ENCODE data around the gene CHST13.

The CHST13 gene

DNA sequence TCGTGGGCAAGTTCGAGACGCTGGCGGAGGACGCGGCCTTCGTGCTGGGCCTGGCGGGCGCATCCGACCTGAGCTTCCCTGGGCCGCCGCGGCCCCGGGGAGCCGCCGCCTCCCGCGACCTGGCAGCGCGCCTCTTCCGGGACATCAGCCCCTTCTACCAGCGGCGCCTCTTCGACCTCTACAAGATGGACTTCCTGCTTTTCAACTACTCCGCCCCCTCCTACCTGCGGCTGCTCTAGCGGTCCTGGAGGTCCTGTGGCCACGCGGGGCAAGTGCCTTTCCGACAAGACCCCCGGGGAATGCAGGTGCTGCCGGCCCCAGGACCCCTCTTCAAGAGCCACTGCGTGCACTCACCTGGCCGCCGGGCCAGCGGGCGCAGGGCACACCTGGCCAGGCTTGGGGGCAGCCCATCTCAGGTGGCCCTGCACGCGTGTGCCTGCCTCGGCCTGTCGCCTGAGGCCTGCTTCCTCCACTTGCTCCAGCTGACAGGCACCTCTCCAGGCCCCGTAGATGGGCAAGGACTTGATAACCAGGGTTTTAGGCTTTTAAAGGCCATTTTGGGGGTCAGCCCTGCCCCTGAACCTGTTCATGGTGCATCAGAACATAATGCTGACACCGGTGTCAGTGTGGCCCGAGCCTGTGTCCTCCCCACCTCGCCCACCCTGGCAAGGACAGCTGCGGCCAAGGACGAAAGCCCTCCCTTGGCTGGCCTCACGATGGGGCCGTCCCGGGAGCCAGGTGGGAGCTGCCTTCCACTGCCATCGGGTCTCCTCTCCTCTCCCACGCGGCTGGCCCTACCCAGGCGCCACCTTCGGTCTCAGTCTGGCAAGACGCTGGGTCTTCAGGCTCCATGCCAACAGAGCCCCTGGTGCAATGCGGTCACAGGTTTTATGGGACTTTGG lies 18.6 kb downstream of the CHST13 start:
- DNase-seq = no peak

DNA sequence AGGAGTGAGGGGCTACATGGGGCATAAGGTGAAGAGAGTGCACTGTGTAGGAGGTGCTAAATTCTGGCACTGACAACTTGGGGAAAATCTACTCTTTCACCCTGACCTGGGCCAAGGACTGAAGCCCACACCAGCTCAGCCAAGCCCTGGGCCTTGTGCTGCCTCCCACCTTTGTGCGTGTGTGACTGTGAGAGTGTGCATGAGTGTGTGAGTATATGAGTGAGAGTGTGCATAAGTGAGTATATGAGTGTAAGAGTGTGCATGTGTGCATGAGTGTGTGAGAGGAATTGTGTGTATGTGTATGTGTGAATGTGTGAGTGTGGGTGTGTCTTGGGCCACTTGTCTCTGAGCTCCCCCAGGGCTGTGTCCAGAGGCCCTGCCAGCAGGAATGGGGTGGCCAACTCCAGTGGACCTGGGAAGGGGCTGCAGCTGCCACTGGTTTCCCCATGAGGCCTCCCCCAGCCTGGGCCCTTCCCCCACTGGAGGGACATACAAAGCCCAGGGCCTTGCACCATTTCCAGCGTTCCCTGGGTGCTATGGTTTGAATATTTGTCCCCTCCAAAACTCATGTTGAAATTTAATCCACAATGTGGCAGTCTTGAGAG lies 19.6 kb downstream of the CHST13 start:
- DNase-seq = no peak

DNA sequence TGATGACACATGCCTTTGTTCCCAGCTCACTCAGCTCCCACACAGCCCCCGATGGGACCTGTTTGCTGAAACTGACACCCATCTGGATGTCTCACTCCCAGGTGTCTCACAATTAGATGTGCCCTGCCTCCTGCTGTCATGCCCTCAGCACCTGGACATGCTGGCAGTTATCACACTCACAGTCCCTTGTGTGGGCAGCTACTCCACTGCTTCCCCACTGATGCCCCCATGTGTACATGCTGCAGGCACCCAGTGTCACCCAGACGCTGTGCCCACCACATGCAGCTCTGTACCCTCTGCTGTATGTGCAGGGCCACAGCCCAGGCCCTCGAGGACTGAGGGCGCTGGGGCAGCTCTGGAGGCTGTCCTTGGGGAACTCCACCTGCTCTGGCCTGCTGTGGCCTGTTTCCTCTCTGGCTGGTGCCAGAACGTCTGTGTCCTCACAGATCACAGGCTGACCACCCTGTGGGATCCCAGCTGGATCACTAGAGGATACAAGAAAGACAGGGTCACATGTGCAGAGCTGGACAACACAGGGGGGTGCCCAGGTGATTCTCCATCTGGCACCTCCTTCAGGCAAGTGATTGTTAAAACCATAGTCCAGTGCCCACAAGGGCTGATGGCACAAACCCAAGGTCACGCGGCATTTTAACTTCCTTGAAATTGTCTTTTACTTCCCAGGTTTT lies 20.8 kb downstream of the CHST13 start:
- DNase-seq = no peak

DNA sequence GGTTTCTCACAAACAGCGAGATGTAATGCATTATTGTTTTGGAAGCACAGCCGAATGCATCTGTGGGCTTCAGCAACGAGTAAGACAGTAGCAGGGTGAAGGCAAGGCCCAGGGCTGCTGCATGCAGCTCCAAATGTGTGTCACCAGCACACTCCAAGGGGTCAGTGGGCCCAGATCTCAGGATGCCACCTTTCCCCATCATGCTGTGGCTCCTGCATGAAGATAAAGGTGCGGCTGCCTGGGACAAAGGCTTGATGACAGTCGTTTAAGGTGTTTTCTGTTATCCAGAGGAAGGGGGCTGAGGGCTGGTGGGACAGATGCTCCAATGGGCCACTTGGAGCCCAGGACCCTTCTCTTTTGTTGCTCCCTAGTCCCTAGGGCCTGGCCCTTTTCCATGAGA lies 21.6 kb downstream of the CHST13 start:
- DNase-seq = no peak

DNA sequence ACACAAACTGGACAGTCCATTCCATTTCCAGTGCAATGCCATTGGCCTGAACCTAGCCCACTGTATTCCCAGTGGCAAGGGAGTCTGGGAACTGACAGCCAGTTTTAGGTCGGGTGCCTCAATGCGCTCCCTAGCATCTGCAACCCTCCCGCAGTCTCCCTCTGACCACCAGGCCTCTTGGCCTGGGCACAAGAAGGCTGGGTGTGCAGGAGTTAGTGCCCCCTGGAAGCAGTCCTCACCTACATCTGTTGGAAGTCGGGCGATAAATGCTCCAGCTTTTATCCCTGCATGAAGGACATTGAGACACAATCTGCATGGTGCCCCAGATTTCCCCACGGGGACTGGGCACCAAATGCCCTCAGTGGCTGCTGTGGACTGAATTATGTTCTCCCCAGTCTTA lies 22.1 kb downstream of the CHST13 start:
- DNase-seq = no peak

DNA sequence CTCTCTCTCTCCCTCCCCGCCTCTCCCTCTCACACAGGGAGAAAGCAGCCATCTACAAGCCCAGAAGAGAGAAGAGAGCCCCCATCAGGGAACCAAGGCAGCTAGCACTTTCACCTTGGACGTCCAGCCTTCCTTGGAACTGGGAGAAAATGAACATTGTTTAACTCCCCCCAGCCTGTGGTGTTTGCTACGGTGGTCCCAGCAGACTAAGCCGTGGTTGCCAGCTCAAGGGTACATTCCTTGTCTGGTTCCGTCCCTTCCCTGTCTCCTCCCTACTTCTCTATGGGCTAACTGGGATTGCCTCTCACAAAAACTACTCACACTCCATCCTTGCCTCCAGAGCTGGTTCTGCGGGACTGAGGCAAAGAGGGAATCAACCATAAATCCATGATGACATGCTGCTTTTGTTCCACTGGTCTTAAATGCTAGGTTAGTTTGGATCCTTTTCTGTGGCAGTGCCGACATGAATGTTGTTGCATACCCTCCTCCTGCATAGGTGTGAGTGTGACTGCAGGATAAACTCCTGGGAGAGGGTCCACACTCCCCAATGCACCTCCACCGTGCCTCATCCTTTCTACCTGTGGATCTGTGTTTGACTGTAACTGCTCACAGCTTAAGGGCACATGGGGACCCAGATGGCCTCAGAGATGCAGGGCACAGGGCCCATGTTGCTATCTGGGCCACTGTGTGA lies 22.7 kb downstream of the CHST13 start:
- DNase-seq = no peak

DNA sequence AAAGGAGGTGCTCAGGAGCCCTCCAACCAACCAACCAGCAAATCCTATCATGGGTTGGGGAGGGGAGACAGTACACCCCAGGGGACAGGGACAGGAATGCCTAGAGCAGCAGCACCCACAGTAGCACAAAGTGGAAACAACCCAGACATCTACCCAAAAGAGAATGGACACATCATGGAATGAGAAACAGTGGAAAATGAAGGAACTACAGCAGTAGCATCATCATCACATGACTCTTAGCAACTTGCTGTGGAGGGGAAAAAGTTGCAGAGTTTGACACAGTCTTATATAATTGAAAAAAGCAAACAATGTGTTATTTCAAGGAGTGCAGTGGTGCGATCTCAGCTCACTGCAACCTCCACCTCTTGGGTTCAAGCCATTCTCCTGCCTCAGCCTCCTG lies 23.8 kb downstream of the CHST13 start:
- no peak for DNase-seq

DNA sequence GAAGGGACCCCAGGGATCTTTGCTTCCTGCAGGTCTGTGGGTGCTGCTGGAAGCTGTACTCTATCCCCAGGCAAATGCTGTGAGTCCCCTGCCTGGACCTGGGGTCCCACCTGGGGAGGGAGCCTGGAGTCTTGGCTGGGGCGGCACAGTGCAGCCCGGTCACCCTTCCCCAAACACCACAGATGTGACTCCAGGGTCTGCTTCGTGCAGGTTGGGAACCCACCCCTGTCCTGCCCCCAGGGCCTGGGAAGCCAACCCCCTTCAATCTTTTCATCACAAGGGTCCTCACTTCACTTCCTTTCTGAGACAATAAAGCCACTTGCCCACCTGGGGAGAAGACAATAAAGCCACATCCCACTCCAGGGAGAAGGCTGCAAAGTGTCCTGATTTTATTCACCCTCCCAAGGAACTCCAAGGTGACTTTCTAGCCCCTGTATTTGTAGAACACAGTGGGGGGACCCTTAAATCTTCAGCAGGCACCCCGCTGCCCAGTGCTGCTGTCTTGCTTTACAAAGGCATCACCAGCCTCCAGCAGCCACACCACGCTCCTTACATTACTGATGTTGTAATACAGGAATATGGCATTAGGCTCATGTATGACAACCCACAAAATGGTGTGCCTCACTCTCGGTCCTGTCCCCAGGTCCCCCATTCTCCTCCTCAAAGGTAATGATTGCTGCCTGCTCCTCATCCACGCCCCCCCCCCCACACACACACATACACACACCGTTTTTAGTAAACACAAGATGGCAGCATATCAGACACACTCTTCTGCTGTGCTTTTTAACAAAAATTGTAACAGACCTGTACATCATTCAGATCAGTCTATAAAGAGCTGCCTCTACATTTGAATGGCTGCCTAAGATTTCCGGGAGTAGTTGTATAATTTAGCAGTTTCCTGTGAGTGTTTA lies 24.9 kb downstream of the CHST13 start:
- DNase-seq = no peak

DNA sequence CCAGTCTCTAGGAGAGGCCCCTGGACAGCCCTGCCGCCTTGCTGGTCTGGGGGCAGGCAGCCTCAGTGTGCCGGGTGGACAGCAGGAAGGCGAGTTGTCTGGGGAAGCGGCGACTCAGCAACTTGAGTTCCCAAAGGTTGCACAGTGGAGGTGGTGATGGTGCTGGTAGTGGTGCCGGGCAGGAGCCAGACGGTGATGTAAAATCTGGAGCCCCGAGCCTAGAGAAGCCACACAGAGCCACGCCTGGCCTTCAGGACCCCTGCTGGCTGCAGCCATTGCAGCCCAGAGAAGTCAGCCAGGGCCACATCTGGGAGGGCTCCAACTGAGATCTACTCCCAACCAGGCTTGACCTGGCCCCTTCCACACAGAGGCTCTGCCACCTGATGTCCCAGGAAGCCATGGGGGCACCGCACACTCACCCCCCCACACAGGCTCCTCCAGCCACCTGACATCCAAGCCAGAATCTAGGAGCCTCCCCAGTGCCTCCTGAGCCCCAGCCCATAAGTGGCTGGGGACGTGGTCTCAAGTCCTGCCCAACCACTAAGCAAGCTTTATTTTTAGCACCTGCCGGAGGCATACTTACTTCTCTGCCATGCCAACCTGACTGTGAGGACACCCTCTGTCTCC lies 26.0 kb downstream of the CHST13 start:
- no peak for DNase-seq

DNA sequence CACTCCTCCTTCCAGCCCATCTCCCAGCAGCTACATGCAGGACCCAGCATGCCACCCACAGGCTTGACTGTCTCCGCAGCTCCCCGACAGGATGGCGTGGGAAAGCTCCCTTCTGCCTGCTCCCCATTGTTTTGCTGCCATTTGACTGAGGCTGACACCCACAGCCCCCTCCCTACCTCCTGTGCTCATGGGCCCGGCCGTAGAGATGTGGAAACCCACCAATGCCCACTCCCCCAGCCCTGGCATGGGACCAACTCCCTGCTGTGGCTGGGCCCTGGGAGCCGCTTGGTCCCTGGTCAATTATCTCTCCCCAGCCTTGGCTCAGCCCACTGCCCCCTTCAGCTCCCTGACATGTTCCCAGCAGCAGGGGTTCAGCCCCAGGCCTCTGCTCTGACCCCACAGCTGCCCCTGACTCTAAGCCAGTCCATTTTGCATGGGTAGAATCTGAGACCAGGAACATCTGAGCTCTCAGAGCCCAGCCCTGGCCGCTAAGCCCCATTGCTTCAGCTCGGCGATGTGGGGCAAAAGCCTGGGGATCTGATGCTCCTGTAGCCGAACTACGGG lies 26.6 kb downstream of the CHST13 start:
- no peak for DNase-seq

DNA sequence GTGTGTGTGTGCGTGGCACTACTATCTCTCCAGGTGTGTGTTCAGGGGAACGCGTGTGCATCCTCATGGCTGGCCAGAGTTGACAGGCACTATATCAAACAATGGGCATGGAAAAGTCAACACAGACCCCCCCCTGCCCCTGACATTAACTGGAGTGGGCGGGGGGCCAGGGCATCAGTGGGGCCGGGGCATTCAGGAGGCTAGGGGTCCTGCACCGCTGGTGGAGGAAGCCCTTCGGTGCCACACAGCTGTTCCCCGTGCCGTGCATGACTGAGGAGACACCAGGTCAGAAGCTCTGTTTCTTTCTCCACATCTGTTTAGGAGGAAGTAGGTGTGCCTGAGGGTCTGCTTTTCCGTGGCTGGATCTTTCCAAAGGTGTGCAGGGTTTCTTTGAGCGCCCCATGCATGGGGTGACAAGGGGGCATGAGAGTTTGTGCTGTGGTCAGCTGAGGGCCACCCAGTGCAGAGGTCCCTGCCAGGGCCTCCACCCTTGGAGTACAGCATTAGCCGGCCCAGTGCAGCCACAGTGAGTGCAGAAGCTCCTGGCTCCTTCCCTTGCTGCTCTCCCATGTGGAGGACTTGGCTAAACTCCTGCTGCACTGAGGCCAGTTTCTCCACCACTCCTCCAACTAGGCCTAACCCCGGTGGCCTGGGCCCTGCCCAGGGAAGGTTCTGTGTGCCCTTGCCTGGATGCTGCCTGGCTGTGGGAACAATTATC lies 27.3 kb downstream of the CHST13 start:
- no peak for DNase-seq

DNA sequence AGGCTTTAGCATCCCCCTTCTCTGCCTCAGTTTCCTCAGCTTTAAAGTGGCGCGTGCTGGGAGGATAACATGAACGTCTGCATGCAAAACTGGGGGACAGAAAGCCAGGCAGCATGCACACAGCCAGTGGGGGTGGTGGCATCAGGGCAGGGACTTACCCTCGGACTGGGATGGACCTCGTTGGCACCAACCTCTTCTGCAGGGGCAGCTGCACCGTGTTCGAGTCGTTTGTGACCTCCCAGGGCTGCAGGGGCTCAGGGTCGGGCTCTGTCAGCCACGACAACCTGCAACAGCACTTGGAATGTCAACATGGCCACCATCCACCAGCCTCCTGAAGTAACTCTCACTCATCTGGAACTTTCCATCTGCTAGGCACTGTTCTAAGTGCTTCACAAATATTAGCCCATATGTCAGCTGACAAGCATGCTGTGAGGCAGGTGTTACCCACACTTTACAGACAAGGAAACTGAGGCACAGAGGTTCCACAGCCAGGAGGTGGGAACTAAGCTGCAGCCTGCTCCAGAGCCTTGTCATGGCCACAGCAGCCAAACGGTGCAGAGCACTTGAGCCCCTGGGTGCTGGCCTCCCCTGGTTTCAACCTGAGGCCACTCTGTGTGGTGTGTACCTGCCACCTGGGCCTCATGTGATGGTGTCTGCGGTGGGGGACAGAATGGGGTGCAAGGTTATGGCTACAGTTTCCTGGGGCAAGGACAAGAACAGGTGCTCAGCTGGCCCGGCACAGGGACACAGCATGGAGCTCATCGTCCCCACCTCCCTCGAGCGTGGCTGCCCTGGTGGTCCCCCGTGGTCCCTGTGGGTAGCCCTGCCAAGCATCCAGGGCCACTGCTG lies 28.1 kb downstream of the CHST13 start:
- DNase-seq = no peak

DNA sequence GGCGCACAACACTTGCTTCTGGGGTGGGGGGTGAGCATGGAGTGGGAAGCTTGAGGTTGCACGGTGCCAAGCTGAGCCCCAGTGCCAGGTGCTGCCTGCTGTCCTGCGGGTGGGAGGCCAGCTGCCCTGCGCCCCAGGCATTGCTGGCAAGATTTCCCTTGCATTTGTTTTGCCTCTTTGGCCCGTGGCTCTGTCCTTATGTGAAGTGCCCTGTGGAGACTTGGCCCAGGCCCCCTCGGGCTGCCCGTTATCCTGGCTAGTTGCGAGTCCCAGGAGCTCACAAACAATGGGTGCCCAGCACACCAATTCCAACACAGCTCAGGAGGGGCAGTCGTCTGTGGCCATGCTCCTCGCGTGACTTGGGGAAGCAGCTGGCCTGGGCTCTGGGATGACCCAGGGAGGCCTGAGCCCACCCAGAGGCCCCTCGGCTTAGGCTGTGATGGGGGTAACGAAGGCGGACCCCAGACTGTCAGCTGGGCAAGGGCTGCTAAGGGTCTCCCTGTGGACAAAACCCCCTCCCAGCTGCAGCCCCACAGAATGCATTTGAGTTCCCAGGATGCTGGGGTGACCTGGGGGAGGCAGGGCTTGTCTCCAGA lies 28.8 kb downstream of the CHST13 start:
- DNase-seq = no peak

DNA sequence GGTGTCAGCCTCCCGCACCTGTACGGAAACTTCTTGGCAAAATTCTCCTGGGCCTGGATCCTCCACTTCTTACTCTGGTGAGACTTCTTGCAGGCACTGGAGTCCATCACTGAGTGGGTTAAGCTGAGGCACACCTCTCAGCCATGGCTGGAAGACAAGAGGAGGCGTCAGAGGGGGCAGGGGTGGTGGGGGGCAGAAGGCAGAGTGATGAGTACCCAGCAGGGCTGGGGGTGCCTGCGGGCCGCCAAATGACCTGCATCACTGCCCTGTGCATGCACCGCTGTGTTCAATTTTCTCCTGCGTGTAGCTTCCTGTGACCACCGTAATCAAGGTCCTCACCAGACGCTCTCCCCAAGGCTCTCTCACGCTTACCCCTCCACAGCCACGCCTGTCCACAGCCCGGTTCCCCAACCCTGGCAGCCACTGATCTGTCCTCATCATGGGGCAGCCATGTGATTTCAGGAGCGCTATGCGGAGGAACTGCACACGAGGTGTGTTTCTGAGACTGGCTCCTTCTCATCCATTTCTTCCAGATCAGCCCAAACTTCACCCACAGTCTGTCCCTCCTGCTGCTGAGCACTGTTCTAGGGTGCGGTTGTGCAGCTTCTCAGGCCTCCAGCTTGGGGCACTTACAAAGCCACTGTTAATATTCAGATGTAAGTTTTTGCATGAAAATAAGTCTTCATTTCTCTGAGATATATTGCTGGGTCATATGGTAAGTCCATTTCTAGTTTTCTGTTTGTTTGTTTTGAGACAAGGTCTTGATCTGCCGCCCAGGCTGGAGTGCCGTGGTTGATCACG lies 29.5 kb downstream of the CHST13 start:
- DNase-seq = no peak

DNA sequence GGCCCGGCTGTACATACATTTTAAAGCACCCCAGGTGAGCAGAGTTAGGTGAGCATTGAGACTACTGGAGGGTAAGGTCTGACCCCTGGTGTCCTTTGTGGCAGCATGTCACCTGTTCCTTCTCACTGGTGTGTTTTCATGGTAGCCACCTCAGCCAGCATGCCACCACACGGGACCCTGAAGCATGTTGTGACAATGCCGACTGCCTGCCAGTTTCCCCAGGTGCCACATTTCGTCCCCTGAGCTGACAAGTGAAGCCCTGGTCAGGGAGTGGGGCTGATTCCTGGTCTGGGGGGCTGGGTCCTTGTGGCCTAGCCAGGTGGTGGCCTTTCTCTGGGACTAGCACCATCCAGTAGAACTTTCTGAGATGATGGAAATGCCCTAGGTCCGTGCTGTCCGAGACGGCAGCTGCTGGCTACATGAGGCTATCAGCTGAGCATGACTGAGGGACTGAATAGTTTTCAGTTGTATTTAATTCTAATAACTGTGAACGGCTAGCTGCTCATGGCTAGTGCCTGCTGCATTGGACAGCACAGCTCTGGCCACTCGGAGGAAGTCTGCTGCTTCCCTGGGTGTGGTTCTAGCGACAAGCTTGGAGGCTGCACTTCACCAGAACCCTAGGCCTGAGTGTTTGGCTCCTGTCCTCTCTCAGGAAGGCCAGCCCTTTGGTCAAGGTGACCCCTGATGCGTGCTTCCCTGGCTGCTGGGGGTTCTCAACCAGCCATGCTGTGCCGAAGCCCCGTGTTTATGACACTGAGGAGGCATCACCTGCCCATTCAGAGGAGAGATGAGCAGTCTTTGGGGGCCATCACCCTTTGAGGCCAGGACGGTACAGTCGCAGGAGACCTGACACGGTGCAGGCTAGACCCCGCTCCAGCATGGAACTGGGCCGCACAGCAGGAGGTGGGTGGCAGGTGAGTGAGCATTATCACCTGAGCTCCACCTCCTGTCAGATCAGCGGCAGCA lies 30.9 kb downstream of the CHST13 start:
- no peak for DNase-seq

DNA sequence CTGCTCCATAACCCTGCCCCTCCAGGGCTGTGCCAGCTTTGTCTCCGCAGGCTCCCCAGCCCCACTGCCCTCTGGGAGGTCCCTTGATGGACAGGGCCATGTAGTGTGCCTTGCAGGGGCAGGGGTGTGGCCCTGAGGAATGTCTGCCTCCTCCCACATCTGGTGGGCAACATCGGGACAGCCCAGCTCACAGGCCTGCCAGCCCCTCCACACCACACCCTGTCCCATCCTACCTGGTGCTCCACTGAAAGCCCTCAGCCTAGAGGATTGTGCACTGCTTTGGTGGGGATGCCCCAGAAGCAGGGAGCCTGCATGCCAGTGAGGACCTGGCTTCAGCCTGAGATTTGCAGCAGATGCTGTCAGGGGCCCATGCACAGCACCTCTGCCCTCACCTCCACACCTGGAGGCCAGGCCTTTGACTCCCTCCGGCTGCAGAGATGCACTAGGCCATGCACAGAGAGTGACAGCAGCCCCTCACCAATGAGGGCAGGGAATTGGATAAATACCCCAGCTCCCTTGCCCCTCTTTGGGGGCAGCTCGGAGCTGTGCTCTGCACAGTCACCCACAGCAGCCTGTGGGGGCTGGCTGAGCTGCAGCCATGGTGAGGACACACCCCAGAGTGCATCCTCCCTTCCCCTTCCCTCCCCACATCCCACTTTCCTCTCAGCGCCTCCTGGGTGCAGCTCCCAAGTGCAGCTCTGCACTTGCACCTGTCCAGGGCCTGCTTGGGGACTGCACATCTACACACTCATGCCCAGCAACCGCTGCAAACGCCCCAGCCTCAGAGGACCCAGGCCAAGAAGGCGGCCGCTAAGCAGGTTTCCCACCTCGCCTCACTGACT lies 32.1 kb downstream of the CHST13 start:
- no peak for DNase-seq
